Calu3 (cell line): ENCODE measurements around the gene TTC23. TPM values are rescaled to one million over a fixed set of nuclear protein-coding genes. Genes with fewer than 3 reads are reported as not detected.
"Not testable (repeated sequence)": the region's sequence is repeated elsewhere in the genome, so short reads cannot be mapped to it uniquely, and the experiment has no call there.

Experiments
- BruUV-seq: library from RNA; stranded (reverse); fragments of 400-500 nt; replicated peaks from 2 replicates; lab custom pipeline; 2021; lab: Mats Ljungman, UMichigan
- CTCF ChIA-PET: fragments of 300-600 bp; sonication (Branson Sonifier 250); formaldehyde crosslinking; loops from one replicate; lab custom pipeline; 2022; ENCODE audit warnings: antibody characterized with exemption; lab: Charles Lee
- DNase-seq: peaks from one replicate; pipeline ENCODE4 v3.0.0; 2022
- H3K27ac Mint-ChIP-seq: one replicate; pipeline ENCODE4 v1.8.0; 2022; ENCODE audit warnings: mixed read lengths; ENCODE audit not compliant: unreplicated experiment
- H3K27me3 Mint-ChIP-seq: one replicate; pipeline ENCODE4 v1.8.0; 2022; ENCODE audit warnings: mixed read lengths; ENCODE audit not compliant: unreplicated experiment
- H3K36me3 Mint-ChIP-seq: one replicate; pipeline ENCODE4 v1.8.0; 2022; ENCODE audit warnings: mild to moderate bottlenecking, moderate library complexity, mixed read lengths; ENCODE audit not compliant: insufficient read depth, unreplicated experiment
- H3K4me1 Mint-ChIP-seq: one replicate; pipeline ENCODE4 v1.8.0; 2022; ENCODE audit warnings: mild to moderate bottlenecking, low read depth, mixed read lengths; ENCODE audit not compliant: unreplicated experiment
- H3K4me3 Mint-ChIP-seq: one replicate; pipeline ENCODE4 v1.8.0; 2022; ENCODE audit warnings: mild to moderate bottlenecking, low read depth, moderate library complexity, mixed read lengths; ENCODE audit not compliant: unreplicated experiment
- H3K9me3 Mint-ChIP-seq: one replicate; pipeline ENCODE4 v1.8.0; 2022; ENCODE audit warnings: low read depth, mixed read lengths; ENCODE audit not compliant: unreplicated experiment
- intact Hi-C: fragments of 100-400 bp; cut with micrococcal nuclease; formaldehyde crosslinking; loops from one replicate; pipeline ENCODE4 v1.10.0; 2022; ENCODE audit not compliant: unreplicated experiment
- total RNA-seq: library from RNA; stranded (reverse); gene quantifications from 2 replicates; pipeline ENCODE4 v1.2.3, GENCODE V29; 2022
- TF ChIP-seq, protein P1 (sequence below): fragments of 200-600 bp; IDR thresholded peaks from one replicate; pipeline ENCODE4 v1.8.0; 2022; ENCODE audit warnings: antibody characterized with exemption; ENCODE audit not compliant: unreplicated experiment

Gene TTC23
- total RNA-seq, 1 experiment from 2014 or later = 18.9 TPM

GRCh38 chr15:99115300-99116215 is 133.8 kb downstream of the TTC23 start:
- Mint-ChIP-seq H3K27ac (no peak overlapping the region), H3K4me3 (no peak overlapping the region), H3K4me1 (no peaks in the 10 kb centered on the region), H3K27me3 (no peaks in the 10 kb centered on the region), H3K9me3 (no peaks in the 10 kb centered on the region), H3K36me3 (no peaks in the 10 kb centered on the region)
- CTCF ChIA-PET = no interaction called here
- intact Hi-C loops = no loop called here
- no peak for DNase-seq
- TF ChIP-seq, protein P1, sequence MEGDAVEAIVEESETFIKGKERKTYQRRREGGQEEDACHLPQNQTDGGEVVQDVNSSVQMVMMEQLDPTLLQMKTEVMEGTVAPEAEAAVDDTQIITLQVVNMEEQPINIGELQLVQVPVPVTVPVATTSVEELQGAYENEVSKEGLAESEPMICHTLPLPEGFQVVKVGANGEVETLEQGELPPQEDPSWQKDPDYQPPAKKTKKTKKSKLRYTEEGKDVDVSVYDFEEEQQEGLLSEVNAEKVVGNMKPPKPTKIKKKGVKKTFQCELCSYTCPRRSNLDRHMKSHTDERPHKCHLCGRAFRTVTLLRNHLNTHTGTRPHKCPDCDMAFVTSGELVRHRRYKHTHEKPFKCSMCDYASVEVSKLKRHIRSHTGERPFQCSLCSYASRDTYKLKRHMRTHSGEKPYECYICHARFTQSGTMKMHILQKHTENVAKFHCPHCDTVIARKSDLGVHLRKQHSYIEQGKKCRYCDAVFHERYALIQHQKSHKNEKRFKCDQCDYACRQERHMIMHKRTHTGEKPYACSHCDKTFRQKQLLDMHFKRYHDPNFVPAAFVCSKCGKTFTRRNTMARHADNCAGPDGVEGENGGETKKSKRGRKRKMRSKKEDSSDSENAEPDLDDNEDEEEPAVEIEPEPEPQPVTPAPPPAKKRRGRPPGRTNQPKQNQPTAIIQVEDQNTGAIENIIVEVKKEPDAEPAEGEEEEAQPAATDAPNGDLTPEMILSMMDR = no peak
- no TSS peak for BruUV-seq

DNA sequence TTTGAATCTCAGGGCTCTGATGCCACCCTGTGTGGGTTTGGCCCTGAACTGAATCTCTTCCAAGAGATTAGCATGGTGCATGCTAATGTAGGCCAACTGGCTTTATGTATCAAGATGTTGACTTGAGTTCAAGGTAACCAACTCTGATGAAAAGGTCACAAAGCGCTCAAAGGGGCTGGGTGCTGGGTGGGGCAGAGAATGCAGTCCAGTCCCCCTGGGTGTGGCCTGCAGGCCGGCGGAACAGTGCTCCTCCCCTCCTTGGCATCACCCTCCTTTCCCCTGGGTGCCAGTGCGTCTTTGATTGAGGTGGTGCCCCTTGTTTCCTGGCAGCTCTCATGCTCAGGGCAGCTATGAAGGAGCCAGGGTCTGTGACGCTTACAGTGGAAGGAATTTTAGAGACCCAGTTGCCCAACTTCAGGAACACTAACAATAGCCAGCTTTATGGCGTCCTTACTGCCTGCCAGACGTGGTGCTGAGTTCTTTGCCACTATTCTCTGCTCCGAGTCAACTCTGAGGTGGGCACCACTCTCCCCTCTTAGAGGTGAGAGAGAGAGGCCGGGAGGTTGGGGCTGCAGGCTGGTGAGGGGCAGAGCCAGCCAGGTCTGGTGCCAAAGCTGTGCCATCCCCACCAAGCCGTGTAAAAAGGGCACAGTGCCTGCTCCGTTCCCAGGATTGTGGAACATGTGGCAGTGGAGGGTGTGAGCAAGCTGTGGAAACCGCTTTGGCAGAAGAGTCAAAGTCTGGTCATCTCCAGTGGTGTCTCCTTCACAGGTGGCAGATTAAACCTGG is 134.7 kb downstream of the TTC23 start:
- no peaks in the 10 kb centered on the region for H3K27me3 Mint-ChIP-seq
- no peak for DNase-seq
- no TSS peak for BruUV-seq
- intact Hi-C loops = no loop called here
- no peaks in the 10 kb centered on the region for H3K36me3 Mint-ChIP-seq
- CTCF ChIA-PET = no interaction called here
- no peaks in the 10 kb centered on the region for H3K9me3 Mint-ChIP-seq
- no peaks in the 10 kb centered on the region for H3K4me1 Mint-ChIP-seq
- TF ChIP-seq, protein P1 = no peak
- no peak overlapping the region for H3K4me3 Mint-ChIP-seq
- no peak overlapping the region for H3K27ac Mint-ChIP-seq

- intact Hi-C loops = no loop called here
- no TSS peak for BruUV-seq
- TF ChIP-seq, protein P1 = no peak
- CTCF ChIA-PET = interaction anchor here (0.5 to 0.6 kb wide), 2 partner anchors 27 to 98 kb away, joined by 3 read pairs; no protein-coding TSS in a partner anchor
- Mint-ChIP-seq H3K9me3 (no peaks in the 10 kb centered on the region), H3K27ac (no peak overlapping the region), H3K4me1 (no peaks in the 10 kb centered on the region), H3K27me3 (no peaks in the 10 kb centered on the region), H3K4me3 (no peak overlapping the region), H3K36me3 (no peaks in the 10 kb centered on the region)
- DNase-seq = no peak
Observed at GRCh38 chr15:99113547-99114271, 135.7 kb downstream of the TTC23 start.

- CTCF ChIA-PET = interaction anchor here (1.1 kb wide), 1 partner anchor 12 kb away, joined by 3 read pairs; no protein-coding TSS in a partner anchor
- H3K4me3 Mint-ChIP-seq, intact Hi-C loops, DNase-seq, H3K27ac Mint-ChIP-seq, H3K9me3 Mint-ChIP-seq, H3K27me3 Mint-ChIP-seq, BruUV-seq, H3K4me1 Mint-ChIP-seq, H3K36me3 Mint-ChIP-seq: not testable (repeated sequence)
Observed at GRCh38 chr15:99111641-99112040, 137.7 kb downstream of the TTC23 start.
